Measurements from ENCODE around the gene ATP6V0C. TPM values are rescaled to one million over a fixed set of nuclear protein-coding genes. Genes with fewer than 3 reads are reported as not detected.
A peak's percentile ranks its signal among the peaks of the same experiment; 100 is the strongest.

Gene ATP6V0C
- total RNA-seq, 1 experiment from 2014 or later: 249 TPM

- no peak for TF ChIP-seq EZH2 (IDR thresholded peaks at IDR 0.05; ENCODE audit: low read depth)
- no peak for TF ChIP-seq CTCF (conservative IDR thresholded peaks at IDR 0.05)
- Histone ChIP-seq H3K4me1 (replicated peaks; ENCODE audit: insufficient read depth) (peaks cover 13% of the 10 kb centered on the region; the same call in 1 of the 2 replicates), H2AFZ (0 out of 2 replicates have a peak overlapping the region, but pooled peaks have one; percentile 40), H3K27me3 (ENCODE audit: insufficient read depth, low read depth) (no peaks in the 10 kb centered on the region), H3K4me2 (peak overlapping the region; percentile 78), H3K36me3 (ENCODE audit: low read depth) (no peaks in the 10 kb centered on the region), H3K9me2 (ENCODE audit: insufficient read depth) (no peaks in the 10 kb centered on the region), H3K27ac (no peak overlapping the region), H4K20me1 (ENCODE audit: insufficient read depth) (peaks cover 13% of the 10 kb centered on the region; the same call in 1 of the 2 replicates), H3K9me3 (ENCODE audit: insufficient read depth, low read depth) (no peaks in the 10 kb centered on the region), H3K79me2 (ENCODE audit: low read depth) (peaks cover 13% of the 10 kb centered on the region), H3F3A (ENCODE audit: insufficient read depth, low read depth) (peaks cover 17% of the 10 kb centered on the region; the same call in 1 of the 2 replicates), H3K4me3 (peak overlapping the region; percentile 62)
- intact Hi-C loops (cut with micrococcal nuclease; ENCODE audit: unreplicated experiment): no loop called here
- ChIA-PET POLR2A (ENCODE audit: unreplicated experiment) (interaction anchor here (0.9 kb wide), 1 partner anchor 261 kb away, joined by 3 read pairs; the partner anchor contains the start of gene PGP), CTCF (no interaction called here)
- BruUV-seq (replicated peaks): no TSS peak
- DNase-seq: peak in 1 of 2 experiments; percentile 65
Observed at GRCh38 chr16:2475413-2476344, 38.1 kb upstream of the ATP6V0C start.

- no peak overlapping the region for H3K27ac ChIP-seq
- H3K36me3 ChIP-seq (ENCODE audit: low read depth): no peaks in the 10 kb centered on the region
- peak overlapping the region; percentile 78 for H3K4me2 ChIP-seq
- peaks cover 13% of the 10 kb centered on the region; the same call in 1 of the 2 replicates for H4K20me1 ChIP-seq (ENCODE audit: insufficient read depth)
- TF ChIP-seq CTCF (conservative IDR thresholded peaks at IDR 0.05) (no peak), EZH2 (IDR thresholded peaks at IDR 0.05; ENCODE audit: low read depth) (no peak)
- peaks cover 13% of the 10 kb centered on the region; the same call in 1 of the 2 replicates for H3K4me1 ChIP-seq (replicated peaks; ENCODE audit: insufficient read depth)
- H2AFZ ChIP-seq: no peak overlapping the region
- no peak for DNase-seq
- no peaks in the 10 kb centered on the region for H3K9me3 ChIP-seq (ENCODE audit: insufficient read depth, low read depth)
- intact Hi-C loops (cut with micrococcal nuclease; ENCODE audit: unreplicated experiment): no loop called here
- peak overlapping the region; percentile 62; the same call in 1 of the 2 replicates for H3K4me3 ChIP-seq
- ChIA-PET POLR2A (ENCODE audit: unreplicated experiment) (no interaction called here), CTCF (no interaction called here)
- no peaks in the 10 kb centered on the region for H3K9me2 ChIP-seq (ENCODE audit: insufficient read depth)
- H3F3A ChIP-seq (ENCODE audit: insufficient read depth, low read depth): peaks cover 17% of the 10 kb centered on the region; the same call in 1 of the 2 replicates
- H3K79me2 ChIP-seq (ENCODE audit: low read depth): peaks cover 13% of the 10 kb centered on the region
- H3K27me3 ChIP-seq (ENCODE audit: insufficient read depth, low read depth): no peaks in the 10 kb centered on the region
- TSS peak; percentile 33 for BruUV-seq (replicated peaks)
Observed at GRCh38 chr16:2476345-2476720, 37.4 kb upstream of the ATP6V0C start.

- no peaks in the 10 kb centered on the region for H3K27me3 ChIP-seq (ENCODE audit: insufficient read depth, low read depth)
- ChIA-PET POLR2A (ENCODE audit: unreplicated experiment) (no interaction called here), CTCF (no interaction called here)
- peaks cover 13% of the 10 kb centered on the region; the same call in 1 of the 2 replicates for H4K20me1 ChIP-seq (ENCODE audit: insufficient read depth)
- no peak overlapping the region for H3K27ac ChIP-seq
- H3K4me2 ChIP-seq: no peak overlapping the region
- H3K36me3 ChIP-seq (ENCODE audit: low read depth): no peaks in the 10 kb centered on the region
- H3F3A ChIP-seq (ENCODE audit: insufficient read depth, low read depth): peaks cover 17% of the 10 kb centered on the region; the same call in 1 of the 2 replicates
- no TSS peak for BruUV-seq (replicated peaks)
- no peaks in the 10 kb centered on the region for H3K9me2 ChIP-seq (ENCODE audit: insufficient read depth)
- H3K79me2 ChIP-seq (ENCODE audit: low read depth): peaks cover 13% of the 10 kb centered on the region
- DNase-seq: no peak
- no peaks in the 10 kb centered on the region for H3K9me3 ChIP-seq (ENCODE audit: insufficient read depth, low read depth)
- no peak for TF ChIP-seq CTCF (conservative IDR thresholded peaks at IDR 0.05)
- TF ChIP-seq EZH2 (IDR thresholded peaks at IDR 0.05; ENCODE audit: low read depth): no peak
- no peak overlapping the region for H2AFZ ChIP-seq
- intact Hi-C loops (cut with micrococcal nuclease; ENCODE audit: unreplicated experiment): no loop called here
- peaks cover 13% of the 10 kb centered on the region; the same call in 1 of the 2 replicates for H3K4me1 ChIP-seq (replicated peaks; ENCODE audit: insufficient read depth)
- no peak overlapping the region for H3K4me3 ChIP-seq
Observed at GRCh38 chr16:2476741-2477140, 37.0 kb upstream of the ATP6V0C start.

Data from PC-9 (cell line).